CD4-positive, alpha-beta T cell treated with Interleukin-4 for 1 hour (primary cell): ENCODE measurements around the gene CRLF1.
A peak's percentile ranks its signal among the peaks of the same experiment; 100 is the strongest.

Source experiments
- DNase-seq, 2 donors: peaks; one replicate each; pipeline ENCODE4 v3.0.0-alpha.2; 2020 to 2022

The CRLF1 gene

GRCh38 chr19:18590273-18591272 lies 16.0 kb downstream of the CRLF1 start:
- peak in 1 of 2 donors; percentile 43 for DNase-seq

GRCh38 chr19:18589380-18590272 lies 17.0 kb downstream of the CRLF1 start:
- DNase-seq, result peak in 1 of 2 donors; percentile 69

GRCh38 chr19:18588611-18589379 lies 17.8 kb downstream of the CRLF1 start, which contains the start of gene REX1BD:
TSS of gene REX1BD (plus strand) at chr19:18588798. CDS start at chr19:18588802, 4 bp downstream.
- DNase-seq, result peak; percentile 88 to 90

- DNase-seq, result no peak
These were observed 18.5 kb downstream of the CRLF1 start for GRCh38 chr19:18587962-18588610.

- DNase-seq, result no peak
These were observed 19.0 kb downstream of the CRLF1 start for GRCh38 chr19:18587561-18587960.

GRCh38 chr19:18586306-18586705 lies 20.3 kb downstream of the CRLF1 start:
- no peak for DNase-seq

GRCh38 chr19:18580311-18580710 lies 26.3 kb downstream of the CRLF1 start:
- DNase-seq, result no peak

GRCh38 chr19:18577365-18577914 lies 29.2 kb downstream of the CRLF1 start:
- DNase-seq, result no peak

- DNase-seq, result no peak
These were observed 30.2 kb downstream of the CRLF1 start for GRCh38 chr19:18576383-18576782.

GRCh38 chr19:18574691-18575291 lies 31.8 kb downstream of the CRLF1 start:
- no peak for DNase-seq

- peak; percentile 98 to 99 for DNase-seq
These were observed 34.8 kb downstream of the CRLF1 start, which contains the start of gene UBA52 for GRCh38 chr19:18571564-18572344. TSS of gene UBA52 (plus strand) at chr19:18571857. CDS start at chr19:18573301, 1,444 bp downstream.

GRCh38 chr19:18568367-18568766 lies 38.2 kb downstream of the CRLF1 start:
- no peak for DNase-seq

GRCh38 chr19:18566953-18567352 lies 39.6 kb downstream of the CRLF1 start:
- DNase-seq, result no peak

- no peak for DNase-seq
These were observed 44.5 kb downstream of the CRLF1 start for GRCh38 chr19:18562086-18562485.

GRCh38 chr19:18559685-18560084 lies 46.9 kb downstream of the CRLF1 start:
- no peak for DNase-seq

- DNase-seq, result no peak
These were observed 48.0 kb downstream of the CRLF1 start for GRCh38 chr19:18558604-18559003.

- no peak for DNase-seq
These were observed 48.4 kb downstream of the CRLF1 start for GRCh38 chr19:18558202-18558555.

- peak; percentile 99 for DNase-seq
These were observed 49.0 kb downstream of the CRLF1 start, which contains the start of gene KXD1 for GRCh38 chr19:18557411-18558201. TSS of gene KXD1 (plus strand) at chr19:18557870. CDS start at chr19:18562057, 4,187 bp downstream.

GRCh38 chr19:18551631-18552030 lies 55.0 kb downstream of the CRLF1 start:
- DNase-seq, result no peak
